Thyroid gland (tissue), 4 donors: ENCODE measurements around the gene TMEM221.

Experiments used
- CTCF ChIP-seq, 6 experiments: fragments of 200-600 bp in 3 of 6; fragments of 450-650 bp in 3 of 6; sonication (generic) in 3 of 6; IDR thresholded peaks; one replicate each; pipeline ENCODE4 v1.5.1; 2016 to 2019; ENCODE audit warnings: antibody characterized with exemption in 6 of 6, mild to moderate bottlenecking in 2 of 6, inconsistent platforms in 1 of 6, moderate library complexity in 1 of 6
- POLR2A ChIP-seq, 2 donors: fragments of 450-650 bp; IDR thresholded peaks; one replicate each; pipeline ENCODE4 v1.6.1; 2017; ENCODE audit warnings: antibody characterized with exemption in 2 of 2, mild to moderate bottlenecking in 2 of 2, moderate library complexity in 1 of 2

GRCh38 chr19:17451820-17452219 lies 3.4 kb upstream of the TMEM221 start:
- no peak for TF ChIP-seq CTCF (IDR thresholded peaks at IDR 0.05)
- TF ChIP-seq POLR2A (IDR thresholded peaks at IDR 0.05) = no peak
